ENCODE data around the gene ACKR4. TPM values are rescaled to one million over a fixed set of nuclear protein-coding genes. Genes with fewer than 3 reads are reported as not detected.

Gene ACKR4
- total and polyA plus RNA-seq, 8 donors, result 0.70 to 2.1 (median 1.1) TPM

GRCh38 chr3:132624790-132625189 is 27.7 kb downstream of the ACKR4 start:
- intact Hi-C loops (cut with DNase I), result no loop called here
- DNase-seq, result no peak
- TF ChIP-seq CTCF (IDR thresholded peaks at IDR 0.05), result no peak
- H3K9me3 ChIP-seq, result no peaks in the 10 kb centered on the region
- peaks cover 0 to 5% (median 0%) of the 10 kb centered on the region in 3 donors for H3K4me1 ChIP-seq
- 96 to 98% methylated on average over 7 of the region's 7 CpGs for WGBS, 2 donors
- no peak for ATAC-seq
- H3K36me3 ChIP-seq, result peaks cover 0 to 3% (median 0%) of the 10 kb centered on the region in 3 donors
- H3K27me3 ChIP-seq, result no peaks in the 10 kb centered on the region
- FAIRE-seq, result no peak
- no peak overlapping the region for H3K4me3 ChIP-seq
- H3K27ac ChIP-seq, result no peak overlapping the region

GRCh38 chr3:132625613-132626012 is 28.5 kb downstream of the ACKR4 start:
- no peak overlapping the region for H3K4me3 ChIP-seq
- TF ChIP-seq CTCF (IDR thresholded peaks at IDR 0.05), result no peak
- no peak overlapping the region for H3K27ac ChIP-seq
- ATAC-seq (no peak), FAIRE-seq (no peak), DNase-seq (no peak)
- no peaks in the 10 kb centered on the region for H3K27me3 ChIP-seq
- WGBS, 2 donors, result 96 to 97% methylated on average over 1 of the region's 1 CpG
- H3K9me3 ChIP-seq, result no peaks in the 10 kb centered on the region
- peaks cover 0 to 5% (median 0%) of the 10 kb centered on the region in 3 donors for H3K4me1 ChIP-seq
- intact Hi-C loops (cut with DNase I), result no loop called here
- H3K36me3 ChIP-seq, result peaks cover 0 to 3% (median 0%) of the 10 kb centered on the region in 3 donors

GRCh38 chr3:132626955-132627354 is 29.9 kb downstream of the ACKR4 start:
- DNase-seq (no peak), FAIRE-seq (no peak), ATAC-seq (no peak)
- WGBS, 2 donors, result 94 to 95% methylated on average over 6 of the region's 6 CpGs
- H3K27ac ChIP-seq, result no peak overlapping the region
- H3K9me3 ChIP-seq, result no peaks in the 10 kb centered on the region
- H3K27me3 ChIP-seq, result no peaks in the 10 kb centered on the region
- no peak for TF ChIP-seq CTCF (IDR thresholded peaks at IDR 0.05)
- intact Hi-C loops (cut with DNase I), result no loop called here
- no peak overlapping the region for H3K4me3 ChIP-seq
- H3K4me1 ChIP-seq, result peaks cover 0 to 5% (median 0%) of the 10 kb centered on the region in 3 donors
- peaks cover 0 to 3% (median 0%) of the 10 kb centered on the region in 3 donors for H3K36me3 ChIP-seq

- 18 to 28% methylated on average over 2 of the region's 2 CpGs for WGBS, 2 donors
- peak in 2 of 4 donors; percentile 19 to 47 for ATAC-seq
- peaks cover 0 to 3% (median 0%) of the 10 kb centered on the region in 3 donors for H3K36me3 ChIP-seq
- no peak for FAIRE-seq
- H3K4me3 ChIP-seq, result no peak overlapping the region
- intact Hi-C loops (cut with DNase I), result no loop called here
- H3K27me3 ChIP-seq, result no peaks in the 10 kb centered on the region
- no peak for TF ChIP-seq CTCF (IDR thresholded peaks at IDR 0.05)
- H3K9me3 ChIP-seq, result no peaks in the 10 kb centered on the region
- no peak for DNase-seq
- H3K4me1 ChIP-seq, result peaks cover 0 to 5% (median 0%) of the 10 kb centered on the region in 3 donors
- no peak overlapping the region for H3K27ac ChIP-seq
These were observed 31.1 kb downstream of the ACKR4 start for GRCh38 chr3:132628157-132628556.

GRCh38 chr3:132629928-132630327 is 32.9 kb downstream of the ACKR4 start:
- Histone ChIP-seq H3K27me3 (no peaks in the 10 kb centered on the region), H3K36me3 (peaks cover 0 to 3% (median 0%) of the 10 kb centered on the region in 3 donors), H3K27ac (no peak overlapping the region), H3K9me3 (no peaks in the 10 kb centered on the region), H3K4me3 (no peak overlapping the region), H3K4me1 (peaks cover 0 to 5% (median 0%) of the 10 kb centered on the region in 3 donors)
- intact Hi-C loops (cut with DNase I), result no loop called here
- ATAC-seq, result no peak
- WGBS, 2 donors, result 78 to 85% methylated on average over 1 of the region's 1 CpG
- no peak for TF ChIP-seq CTCF (IDR thresholded peaks at IDR 0.05)
- DNase-seq, result no peak
- no peak for FAIRE-seq

Data from pancreas (tissue), 10 donors.